NCI-H2196 (cell line): ENCODE results near the gene TMPRSS11F.
"Not testable (repeated sequence)": the region's sequence is repeated elsewhere in the genome, so short reads cannot be mapped to it uniquely, and the experiment has no call there.

ENCODE experiments used
- DNase-seq: peaks from one replicate; lab custom pipeline; 2025; ENCODE audit not compliant: unreplicated experiment; lab: John Stamatoyannopoulos, UW

The TMPRSS11F gene

DNA sequence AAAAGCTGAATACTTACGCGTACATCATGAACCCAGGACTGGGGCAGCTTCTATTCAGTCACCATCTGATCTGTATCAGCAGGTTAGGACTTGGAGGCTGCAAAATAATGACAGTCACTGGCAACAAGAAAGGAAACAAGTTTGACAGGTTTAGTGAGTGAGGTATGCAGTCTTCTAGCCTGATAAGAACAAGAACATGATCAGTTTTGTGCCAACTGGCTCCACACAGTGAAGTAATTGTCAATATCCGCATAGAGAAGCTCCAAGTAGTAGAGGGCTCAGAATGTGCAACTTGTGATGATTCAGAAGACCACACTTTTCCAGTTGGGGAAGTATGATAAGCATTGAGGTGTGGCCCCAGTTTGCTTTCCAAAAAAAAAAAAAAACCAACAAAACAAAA, at the start of gene TMPRSS11F:
Gene TMPRSS11F (minus strand): TSS at position 77 of the 400 bp plus-strand sequence. CDS start 49 bp downstream, at position 28.
- no peak for DNase-seq

DNA sequence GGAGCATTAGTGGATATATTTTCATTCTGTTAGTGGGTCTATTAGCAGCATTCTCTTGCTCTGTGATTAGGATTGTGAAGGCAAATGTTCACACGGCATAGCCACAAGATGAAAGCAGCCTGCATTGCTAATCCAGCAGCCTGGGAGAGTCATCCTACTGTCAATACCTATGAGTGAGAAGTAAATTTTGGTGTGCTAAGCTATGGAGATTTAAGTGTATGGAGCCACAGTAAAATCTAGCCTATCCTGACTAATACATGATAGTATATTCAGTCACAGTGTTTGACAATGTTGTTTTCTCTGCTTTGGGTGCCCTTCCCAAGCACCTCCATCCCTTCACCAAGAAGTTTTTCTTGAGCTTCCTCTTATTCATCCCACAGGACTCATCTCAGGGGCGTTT, 47.2 kb upstream of the TMPRSS11F start:
- no peak for DNase-seq

DNA sequence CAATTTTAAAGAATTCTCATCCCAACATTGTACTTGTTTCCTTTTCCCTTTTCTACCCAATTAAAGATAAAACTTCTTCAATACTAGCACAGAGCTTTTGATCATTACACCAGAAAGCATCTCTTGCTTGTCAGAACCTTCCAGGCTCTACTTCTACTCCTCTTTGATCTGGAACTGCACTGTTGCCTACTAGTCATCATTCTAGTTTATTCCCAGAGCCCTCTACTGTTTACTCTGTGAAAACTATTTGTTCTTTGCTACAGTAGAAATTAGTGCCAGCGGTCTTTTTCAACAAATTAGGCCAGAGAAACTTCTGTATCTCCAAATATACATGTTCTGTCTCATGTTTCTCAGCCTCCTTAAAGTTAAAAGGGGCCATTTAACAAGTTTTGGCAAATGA, 46.8 kb upstream of the TMPRSS11F start:
- no peak for DNase-seq

DNA sequence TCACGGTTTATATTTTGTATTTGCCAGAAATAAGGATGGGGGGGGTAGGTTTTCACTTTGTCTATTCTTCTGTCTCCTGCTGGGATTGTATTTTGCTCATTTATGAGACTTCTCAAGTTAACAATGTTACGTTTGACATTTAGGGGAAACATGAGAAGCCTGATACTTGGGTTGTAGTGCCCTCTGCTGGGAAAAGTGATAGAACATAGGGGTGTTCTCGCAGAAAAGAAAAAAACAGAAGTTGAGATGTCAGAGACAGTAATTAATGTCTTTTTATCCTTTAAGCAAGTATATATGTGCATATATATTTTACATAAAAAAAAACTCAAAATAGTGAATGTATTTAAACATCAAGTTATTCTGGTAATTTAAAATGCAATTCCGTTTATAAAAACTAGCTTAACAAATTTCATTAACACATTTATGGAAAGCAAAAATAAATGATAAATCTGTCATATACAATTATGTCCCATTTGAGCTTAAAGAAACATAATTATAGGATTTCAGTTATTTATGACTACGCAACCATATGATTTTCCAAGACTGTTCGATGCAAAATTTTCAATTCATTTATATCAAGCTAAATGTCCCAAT, 46.0 kb upstream of the TMPRSS11F start:
- peak; percentile 35 for DNase-seq

DNA sequence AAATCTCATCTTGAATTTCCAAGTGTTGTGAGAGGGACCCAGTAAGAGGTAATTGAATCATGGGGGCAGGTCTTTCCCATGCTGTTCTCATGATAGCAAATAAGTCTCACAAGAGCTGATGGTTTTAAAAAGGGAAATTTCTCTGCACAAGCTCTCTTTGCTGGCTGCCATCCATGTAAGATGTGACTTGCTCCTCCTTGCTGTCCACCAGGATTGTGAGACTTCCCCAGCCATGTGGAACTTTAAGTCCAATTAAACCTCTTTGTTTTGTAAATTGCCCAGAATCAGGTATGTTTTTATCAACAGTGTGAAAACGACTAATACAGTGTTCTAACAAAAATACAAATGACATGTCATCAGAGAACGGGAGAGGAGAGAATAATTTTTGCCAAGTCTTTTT, 44.7 kb upstream of the TMPRSS11F start:
- DNase-seq = not testable (repeated sequence)

DNA sequence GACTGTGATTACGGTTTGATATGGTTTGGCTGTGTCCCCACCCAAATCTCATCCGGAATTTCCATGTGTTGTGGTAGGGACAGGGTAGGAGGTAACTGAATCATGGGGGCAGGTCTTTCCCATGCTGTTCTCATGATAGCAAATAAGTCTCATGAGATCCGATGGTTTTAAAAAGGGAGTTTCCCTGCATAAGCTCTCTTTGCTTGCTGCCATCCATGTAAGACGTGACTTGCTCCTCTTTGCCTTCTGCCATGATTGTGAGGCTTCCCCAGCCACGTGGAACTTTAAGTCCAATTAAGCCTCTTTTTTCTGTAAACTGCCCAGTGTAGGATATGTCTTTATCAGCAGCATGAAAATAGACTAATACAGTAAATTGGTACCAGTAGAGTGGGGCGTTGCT, 42.5 kb upstream of the TMPRSS11F start:
- DNase-seq = not testable (repeated sequence)

DNA sequence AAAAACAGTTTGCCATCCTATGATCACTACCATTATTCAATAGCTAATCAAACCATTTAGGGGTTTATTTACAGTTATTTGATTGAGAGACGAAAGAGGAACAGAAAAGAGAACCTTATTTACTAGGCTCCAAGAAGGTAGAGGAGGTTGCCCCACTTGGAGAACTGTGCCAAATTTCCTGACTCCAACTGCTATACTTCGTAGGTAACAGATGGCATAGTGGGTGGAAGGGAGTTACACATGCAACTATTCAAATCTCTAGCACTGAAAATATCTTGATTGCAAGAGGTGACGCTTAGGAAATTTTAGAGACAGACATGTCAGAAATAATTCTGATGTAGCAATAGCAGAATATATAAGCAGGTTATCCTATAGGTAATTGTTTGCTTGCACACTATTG, 38.0 kb upstream of the TMPRSS11F start:
- no peak for DNase-seq

DNA sequence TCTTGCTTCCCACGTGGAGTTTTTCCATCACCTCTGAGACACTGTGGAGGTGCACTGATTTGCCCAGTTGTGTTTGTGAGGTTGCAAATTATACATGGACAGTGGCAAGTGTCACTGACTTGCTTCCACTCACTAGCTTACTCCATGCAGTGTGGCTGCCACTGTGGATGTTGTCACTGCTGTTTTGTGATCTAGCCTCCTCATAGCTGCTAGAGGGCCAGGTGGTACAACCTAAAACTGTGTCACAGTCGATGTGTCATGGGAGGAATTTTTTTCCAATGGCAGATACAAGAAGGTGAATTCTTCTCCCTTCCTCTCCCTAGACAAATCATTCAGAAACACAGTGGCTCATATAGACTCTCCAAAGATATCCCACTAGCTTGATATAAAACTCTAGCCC, 37.5 kb upstream of the TMPRSS11F start:
- no peak for DNase-seq

DNA sequence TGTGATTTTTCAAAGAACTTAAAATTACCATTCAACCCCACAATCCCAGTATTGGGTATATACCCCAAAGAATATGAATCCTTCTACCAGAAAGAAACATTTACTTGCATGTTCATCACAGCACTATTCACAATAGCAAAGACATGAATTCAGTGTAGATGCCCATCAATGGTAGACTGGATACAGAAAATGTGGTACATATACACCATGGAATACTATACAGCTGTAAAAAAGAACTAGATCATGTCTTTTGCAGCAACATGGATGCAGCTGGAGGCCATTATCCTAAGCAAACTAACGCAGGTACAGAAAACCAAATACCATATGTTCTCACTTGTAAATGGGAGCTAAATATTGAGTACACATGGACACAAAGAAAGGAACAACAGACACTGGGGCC, 34.1 kb upstream of the TMPRSS11F start:
- DNase-seq = no peak

DNA sequence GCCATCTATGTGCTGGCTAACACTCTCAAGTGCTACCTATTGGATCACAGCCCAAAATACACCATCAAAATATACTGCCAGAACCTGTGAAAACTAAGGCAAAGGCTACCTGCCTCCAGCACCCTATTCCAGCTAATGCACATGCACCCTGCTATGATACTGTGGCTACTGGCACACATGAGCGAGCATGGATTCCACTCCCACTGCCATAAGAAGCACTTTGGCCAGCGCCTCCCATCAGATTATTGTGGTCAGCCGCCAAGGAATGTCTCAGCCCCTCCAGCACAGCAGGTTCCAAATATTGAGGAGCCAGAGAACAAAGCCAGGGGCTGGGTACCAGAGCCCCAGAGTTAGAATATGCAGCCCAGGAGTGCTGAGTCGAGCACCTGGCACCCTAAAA, 32.5 kb upstream of the TMPRSS11F start:
- DNase-seq = no peak

DNA sequence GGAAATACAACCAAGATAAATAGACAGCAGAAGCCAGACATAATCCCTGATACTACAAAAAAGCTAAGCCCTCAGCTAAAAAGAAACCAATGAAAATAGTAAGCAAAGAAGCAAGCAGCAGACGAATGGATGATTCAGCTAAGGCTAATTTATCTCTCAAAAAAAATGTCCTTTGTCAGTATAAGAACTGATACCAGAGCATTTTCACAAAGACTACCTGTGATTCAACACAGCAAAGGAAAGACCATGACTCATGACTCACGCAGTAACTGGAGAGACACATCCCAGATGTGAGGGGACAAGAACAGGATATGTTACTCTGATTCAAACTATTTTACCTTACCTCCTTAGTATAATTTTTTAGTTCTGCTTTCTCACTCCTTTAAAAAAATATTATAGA, 22.7 kb upstream of the TMPRSS11F start:
- DNase-seq = no peak

DNA sequence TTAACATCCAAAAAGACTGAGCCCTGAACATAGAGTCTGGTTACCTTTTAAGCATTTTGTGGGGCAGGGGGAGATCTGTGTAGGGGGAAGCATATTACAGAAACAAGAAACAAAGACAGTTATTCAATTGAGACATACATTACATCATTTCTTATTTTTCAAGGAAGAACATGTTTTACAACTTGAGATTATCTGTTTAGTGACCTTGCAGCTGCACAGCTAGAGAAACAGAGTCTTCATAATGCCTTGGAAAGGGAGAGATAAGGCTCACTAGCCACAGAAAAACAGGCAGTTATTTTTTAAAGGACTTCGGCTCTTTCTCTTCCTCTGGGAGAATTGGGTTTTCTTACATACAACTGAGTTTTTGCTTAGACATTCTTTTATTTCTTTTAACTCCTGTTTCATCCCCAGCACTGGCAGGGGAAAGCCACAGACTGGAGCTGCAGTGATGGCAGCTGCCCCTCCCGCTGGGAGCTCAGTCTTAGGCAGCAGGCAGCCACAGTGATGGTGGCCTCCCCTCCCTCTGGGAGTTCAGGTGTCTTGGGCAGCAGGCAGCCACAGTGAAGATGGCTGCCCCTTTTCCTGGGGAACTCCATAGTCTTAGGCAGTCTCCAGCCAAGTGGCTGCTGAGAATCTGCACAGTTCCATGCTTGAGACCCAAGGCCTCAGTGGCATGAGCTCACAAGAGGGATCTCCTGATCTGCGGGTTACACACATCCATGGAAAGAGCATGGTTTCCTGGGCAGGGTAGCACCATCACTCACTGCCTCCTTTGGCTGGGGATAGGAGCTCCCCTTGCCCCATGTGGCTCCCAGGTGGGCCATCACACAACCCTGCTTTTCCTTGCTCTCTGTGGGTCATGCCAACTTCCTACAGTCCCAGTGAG, 19.4 kb upstream of the TMPRSS11F start:
- no peak for DNase-seq

DNA sequence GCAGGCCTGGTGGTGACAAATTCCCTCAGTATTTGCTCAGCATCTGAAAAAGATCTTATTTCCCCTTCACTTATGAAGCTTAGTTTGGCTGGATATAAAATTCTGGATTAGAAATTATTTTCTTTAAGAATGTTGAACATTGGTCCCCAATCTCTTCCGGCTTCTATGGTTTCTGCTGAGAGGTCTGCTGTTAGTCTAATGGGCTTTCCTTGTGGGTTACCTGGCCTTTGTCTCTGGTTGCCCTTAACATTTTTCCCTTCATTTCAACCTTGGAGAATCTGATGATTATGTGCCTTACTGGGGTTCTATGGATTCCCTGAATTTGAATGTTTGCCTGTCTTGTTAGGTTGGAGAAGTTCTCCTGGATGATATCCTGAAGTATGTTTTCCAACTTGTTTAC, 17.4 kb upstream of the TMPRSS11F start:
- DNase-seq = no peak

DNA sequence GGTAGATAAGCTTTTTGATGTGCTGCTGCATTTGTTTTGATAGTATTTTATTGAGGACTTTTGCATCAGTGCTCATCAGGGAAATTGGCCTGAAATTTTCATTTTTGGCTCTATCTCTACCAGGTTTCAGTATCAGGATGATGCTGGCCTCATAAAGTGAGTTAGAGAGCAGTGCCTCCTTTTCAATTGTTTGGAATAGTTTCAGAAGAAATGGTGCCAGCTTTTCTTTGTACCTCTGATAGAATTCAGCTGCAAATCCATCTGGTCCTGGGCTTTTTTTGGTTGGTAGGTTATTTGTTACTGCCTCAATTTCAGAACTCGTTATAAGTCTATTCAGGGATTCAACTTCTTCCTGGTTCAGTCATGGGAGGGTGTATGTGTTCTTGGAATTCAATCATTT, 15.6 kb upstream of the TMPRSS11F start:
- no peak for DNase-seq

DNA sequence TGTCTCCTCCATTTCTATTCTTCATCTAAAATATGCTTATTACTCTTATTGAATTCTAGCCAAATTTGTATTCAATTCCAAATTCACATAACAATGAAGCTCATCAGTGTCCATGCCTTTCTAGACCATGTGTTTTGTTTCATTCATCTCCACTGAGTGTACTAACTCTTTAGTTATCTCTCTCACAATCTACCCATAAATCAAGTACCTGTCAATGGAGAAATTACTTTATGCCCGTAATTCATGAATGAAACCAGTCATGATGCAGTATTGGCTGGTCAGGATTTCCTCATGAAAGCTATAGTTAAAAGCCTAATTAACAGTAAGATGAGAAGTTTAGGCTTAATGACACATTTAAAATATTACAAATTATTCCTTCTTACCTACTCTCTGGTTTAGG, 12.2 kb upstream of the TMPRSS11F start:
- DNase-seq = no peak

DNA sequence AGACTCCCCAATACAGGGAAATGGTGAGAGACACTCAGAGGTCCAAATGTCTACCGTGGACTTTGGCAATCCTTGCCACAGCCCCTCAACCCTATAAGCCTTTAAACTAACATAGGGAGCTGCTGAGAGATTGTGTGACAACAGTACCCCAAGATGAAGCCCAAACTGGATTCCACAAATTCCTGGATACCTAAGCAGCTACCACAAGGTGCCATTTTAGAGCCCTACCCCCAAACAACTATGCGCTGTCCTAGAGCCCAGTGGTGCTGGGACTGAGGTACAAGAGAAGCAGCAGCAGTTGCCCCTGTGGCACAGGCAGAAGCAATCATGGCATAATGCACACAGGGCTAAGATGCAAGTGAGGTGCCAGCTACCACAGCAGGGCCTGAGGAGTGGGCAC, 2.7 kb upstream of the TMPRSS11F start:
- no peak for DNase-seq

DNA sequence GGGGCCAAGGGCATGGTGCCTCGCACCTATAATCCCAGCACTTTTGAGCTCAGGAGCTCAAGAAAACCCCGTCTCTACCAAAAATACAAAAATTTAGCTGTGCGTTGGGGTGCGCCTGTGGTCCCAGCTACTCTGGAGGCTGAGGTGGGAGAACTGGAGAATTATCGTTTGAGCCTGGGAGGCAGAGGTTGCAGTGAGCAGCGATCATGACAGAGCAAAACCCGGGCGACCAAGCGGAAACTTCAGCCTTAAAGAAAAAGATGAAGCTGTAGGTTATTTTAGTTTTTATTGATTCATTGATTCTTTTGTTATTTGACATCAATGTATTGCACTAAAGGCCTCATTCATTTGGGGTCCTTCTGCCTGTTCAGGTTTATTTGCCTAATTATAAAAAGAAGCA, 5.4 kb downstream of the TMPRSS11F start:
- no peak for DNase-seq

DNA sequence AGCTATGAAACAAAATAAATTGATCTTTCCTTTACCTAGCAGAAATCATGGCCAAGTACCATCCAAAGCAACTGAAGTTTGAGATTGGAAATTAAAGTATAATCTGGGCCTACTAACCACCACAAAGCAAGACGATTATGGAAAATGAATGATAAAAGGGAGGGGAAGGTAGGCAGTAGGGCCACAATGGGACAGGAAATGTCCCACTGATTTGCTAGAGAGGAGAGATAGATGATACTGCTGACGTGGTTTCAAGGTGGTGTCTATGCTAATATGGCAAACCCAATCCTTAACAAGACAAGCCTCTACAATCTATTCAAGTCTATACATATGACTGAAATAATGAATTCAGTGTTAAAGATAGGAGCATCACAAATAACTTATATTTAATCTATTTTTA, 6.1 kb downstream of the TMPRSS11F start:
- DNase-seq = no peak

DNA sequence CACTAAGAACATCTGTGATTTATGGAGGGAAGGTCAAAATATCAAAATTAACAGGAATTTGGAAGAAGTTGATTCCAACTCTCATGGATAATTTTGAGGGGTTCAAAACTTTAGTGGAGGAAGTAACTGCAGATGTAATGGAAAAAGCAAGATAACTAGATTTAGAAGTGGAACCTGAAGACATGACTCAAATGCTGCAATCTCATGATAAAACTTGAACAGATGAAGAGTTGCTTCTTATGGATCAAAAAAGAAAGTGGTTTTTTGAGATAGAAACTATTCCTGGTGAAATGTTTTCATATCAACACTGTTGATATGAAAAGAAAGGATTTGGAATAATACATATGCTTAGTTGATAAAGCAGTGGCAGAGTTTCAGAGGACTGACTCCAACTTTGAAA, 9.7 kb downstream of the TMPRSS11F start:
- no peak for DNase-seq

DNA sequence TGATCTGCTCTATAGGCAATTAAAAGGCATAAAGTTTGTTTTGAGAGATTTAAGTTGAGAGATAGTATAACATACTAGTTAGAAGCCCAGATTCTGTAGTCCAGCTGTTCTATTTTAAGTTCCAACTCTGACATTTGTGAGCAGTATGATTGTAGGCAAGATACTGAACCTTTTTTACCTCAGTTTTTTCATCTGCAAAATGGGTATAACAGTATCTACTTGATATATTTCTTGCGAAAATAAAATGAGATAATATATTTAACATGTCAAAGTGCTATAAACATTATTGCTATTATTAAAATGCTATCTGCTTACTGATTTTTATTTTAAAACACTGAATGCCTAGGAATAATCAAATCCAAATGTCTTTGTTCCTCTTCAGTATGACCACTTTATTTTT, 19.2 kb downstream of the TMPRSS11F start:
- DNase-seq = no peak

DNA sequence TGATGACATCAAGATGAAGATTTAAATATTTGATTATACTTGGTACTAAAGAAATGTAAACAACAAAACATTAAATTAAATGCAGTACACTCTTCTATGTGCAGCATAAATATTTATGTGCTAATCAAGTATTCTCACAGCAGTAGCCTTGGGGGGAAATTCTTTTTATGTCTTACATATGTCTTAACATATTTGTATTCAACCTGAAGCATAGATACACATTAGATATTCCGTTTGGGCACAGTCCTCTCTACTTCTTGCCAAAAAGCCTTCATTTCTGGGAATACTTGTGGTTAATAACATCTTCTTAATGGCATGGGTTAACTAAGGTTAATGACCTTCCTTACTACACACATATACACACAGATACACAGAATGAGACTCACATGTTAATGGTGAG, 19.8 kb downstream of the TMPRSS11F start:
- DNase-seq = no peak

DNA sequence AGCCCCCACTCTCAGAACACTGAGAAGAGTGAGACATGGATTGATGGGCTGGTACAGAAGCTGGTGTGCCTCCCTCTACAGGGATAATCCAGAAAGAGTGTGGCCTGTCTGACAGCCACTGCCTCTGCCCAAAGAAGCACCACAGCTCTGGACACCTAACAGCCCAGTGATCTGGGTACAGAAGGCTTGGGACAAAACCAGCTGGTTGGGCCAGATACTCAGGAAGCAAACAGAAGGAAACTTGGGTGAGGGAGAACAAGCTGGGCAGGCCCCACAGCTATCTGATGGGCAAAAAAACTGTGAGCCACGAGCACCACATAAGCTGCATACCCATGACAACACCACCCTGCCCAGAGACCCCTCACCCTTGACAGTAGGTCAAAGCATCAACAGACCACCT, 46.9 kb downstream of the TMPRSS11F start:
- no peak for DNase-seq

DNA sequence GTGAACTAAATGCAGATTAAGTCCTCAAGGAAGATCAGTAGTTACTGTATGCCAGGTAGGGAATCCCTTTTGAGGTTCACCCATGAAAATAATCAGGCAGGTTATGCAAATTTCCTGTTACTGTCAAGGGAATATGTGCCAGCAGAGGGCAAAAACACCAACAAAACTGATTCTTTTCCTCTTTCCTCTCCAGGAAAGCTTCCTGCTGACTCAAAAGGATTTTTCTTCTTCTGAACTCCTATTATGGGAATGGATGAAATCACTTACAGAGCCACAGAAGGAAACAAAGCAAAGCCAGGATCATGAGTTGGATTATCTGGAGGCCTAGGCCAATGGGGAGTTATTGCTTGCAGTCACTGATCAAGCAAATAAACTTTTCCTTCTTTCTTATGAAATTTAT, 49.7 kb downstream of the TMPRSS11F start:
- DNase-seq = no peak
